Right ventricle myocardium inferior (tissue), 1 donor: ENCODE results near the gene TEN1. TPM values are rescaled to one million over a fixed set of nuclear protein-coding genes. Genes with fewer than 3 reads are reported as not detected.

Source experiments
- ATAC-seq: fragments of 200-7000 bp; cut with Tn5 transposase; one replicate; pipeline ENCODE4 v1.9.1; 2020; ENCODE audit warnings: mild to moderate bottlenecking, moderate library complexity
- DNase-seq: peaks from one replicate; pipeline ENCODE4 v3.0.0; 2021; ENCODE audit errors: missing footprints
- intact Hi-C: fragments of 100-400 bp; cut with DNase I; formaldehyde crosslinking; loops from one replicate; pipeline ENCODE4 v1.11.0; 2022
- total RNA-seq: library from RNA; stranded (reverse); fragmentation: NEBNext Ultra II Directional; extraction: Animal tissue kit (Norgen Biotek cat#: 25700); gene quantifications from one replicate; pipeline ENCODE4 v1.2.1, GENCODE V29; 2021
- donor health status: DM: no; HTN: yes; CAD: no; lungs with severe emphysema.

The TEN1 gene
- total RNA-seq, 1 donor from 2014 or later, result 9.4 TPM

DNA sequence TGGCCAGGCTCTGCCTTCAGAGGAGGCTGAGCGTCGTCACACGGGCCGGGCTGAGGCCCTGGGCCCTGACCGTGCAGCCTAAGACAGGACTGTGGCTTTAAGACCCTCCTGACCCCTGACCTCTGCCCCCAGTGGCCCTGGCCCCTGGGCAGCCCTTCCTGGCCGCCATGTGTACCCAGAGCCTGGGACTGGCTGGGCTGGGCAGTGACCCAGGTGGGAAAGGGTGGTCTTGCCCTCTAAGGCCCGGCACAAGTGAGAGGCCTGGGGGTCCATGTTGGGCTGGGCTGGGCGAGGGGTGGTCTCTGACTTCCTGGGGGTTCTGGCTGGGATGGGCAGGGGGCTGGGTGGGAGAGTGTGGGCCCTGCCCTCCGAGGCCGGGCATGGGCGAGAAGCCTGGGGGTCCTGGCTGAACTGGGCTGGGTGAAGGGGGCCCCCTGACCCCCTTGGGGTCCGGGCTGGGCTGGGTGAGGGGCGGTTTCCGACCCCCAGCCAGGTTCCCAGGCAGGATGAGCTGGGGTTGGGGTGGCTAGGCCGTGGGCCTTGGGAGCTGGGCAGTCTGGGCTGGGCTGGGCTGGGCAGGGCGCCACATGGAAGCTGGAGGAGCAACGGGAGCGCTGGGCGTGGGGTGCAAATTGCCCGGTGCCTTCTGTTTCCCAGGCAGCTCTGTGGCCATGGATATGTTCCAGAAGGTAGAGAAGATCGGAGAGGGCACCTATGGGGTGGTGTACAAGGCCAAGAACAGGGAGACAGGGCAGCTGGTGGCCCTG is 21.9 kb downstream of the TEN1 start, which contains the start of gene CDK3:
Gene CDK3, plus strand, starts transcription at position 101 of the 767 bp plus-strand sequence. Its CDS starts 571 bp downstream, at position 672.
- ATAC-seq, result no peak
- intact Hi-C loops, result loop anchor here (10.0 kb wide), 1 partner anchor 226 kb away; a partner anchor contains a TSS
- no peak for DNase-seq

DNA sequence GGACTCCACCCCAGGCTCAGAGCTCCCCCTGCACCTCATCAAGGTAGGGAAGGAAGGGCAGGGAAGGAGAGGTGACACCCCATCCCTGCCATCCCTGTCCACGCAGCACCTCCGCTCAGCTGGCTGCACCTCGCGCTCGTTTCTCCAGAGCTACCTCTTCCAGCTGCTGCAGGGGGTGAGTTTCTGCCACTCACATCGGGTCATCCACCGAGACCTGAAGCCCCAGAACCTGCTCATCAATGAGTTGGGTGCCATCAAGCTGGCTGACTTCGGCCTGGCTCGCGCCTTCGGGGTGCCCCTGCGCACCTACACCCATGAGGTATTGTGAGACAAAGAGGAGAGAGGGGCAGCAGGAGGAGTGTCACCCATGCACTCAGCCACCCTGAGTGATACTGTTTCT is 23.1 kb downstream of the TEN1 start:
- DNase-seq, result no peak
- intact Hi-C loops, result loop anchor here (10.0 kb wide), 1 partner anchor 227 kb away; a partner anchor contains a TSS
- ATAC-seq, result no peak

DNA sequence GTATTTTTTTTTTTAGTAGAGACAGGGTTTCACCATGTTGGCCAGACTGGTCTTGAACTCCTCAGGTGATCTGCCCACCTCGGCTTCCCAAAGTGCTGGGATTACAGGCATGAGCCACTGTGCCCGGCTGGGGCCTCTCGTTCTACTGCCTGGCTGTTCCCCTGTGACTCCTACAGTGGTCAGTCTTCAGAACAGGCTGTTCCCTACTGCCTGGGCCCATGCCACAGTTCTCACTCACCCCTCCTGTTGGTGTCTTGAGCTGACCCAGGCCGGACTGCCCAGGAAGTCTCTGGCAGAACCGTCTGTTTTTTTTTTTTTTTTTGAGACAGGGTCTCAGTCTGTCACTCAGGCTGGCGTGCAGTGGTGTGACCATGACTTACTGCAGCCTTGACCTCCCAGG is 24.9 kb downstream of the TEN1 start:
- no peak for ATAC-seq
- DNase-seq, result no peak
- intact Hi-C loops, result loop anchor here (10.0 kb wide), 1 partner anchor 229 kb away; a partner anchor contains a TSS

DNA sequence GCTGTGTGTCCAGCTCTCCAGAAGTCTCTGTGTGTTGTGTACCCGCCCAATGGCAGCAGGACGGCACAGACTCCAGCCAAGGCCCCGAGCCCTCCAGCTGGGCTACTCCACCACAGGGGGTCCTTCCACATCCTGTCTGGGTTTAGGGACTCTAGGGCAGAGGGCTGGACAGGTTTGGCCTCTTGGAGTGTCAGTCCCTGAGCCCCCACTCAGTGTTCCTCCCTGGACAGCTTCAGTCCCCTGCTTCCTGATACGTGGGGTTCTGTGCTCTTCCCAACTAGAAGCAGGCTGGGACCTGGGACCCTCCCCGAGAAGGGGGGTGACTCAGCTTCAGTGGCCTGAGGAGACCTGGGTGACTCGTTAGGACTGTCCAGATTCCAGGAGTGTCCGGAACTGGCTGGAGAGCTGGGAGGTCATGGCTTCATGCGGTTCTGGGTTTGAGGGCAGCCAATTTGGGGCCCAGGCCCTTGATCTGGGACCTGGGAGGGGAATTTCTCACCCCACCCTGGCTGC is 25.8 kb downstream of the TEN1 start:
- no peak for ATAC-seq
- intact Hi-C loops, result loop anchor here (1.0 to 10.0 kb wide), 2 partner anchors 100 to 230 kb away; a partner anchor contains a TSS
- DNase-seq, result no peak

DNA sequence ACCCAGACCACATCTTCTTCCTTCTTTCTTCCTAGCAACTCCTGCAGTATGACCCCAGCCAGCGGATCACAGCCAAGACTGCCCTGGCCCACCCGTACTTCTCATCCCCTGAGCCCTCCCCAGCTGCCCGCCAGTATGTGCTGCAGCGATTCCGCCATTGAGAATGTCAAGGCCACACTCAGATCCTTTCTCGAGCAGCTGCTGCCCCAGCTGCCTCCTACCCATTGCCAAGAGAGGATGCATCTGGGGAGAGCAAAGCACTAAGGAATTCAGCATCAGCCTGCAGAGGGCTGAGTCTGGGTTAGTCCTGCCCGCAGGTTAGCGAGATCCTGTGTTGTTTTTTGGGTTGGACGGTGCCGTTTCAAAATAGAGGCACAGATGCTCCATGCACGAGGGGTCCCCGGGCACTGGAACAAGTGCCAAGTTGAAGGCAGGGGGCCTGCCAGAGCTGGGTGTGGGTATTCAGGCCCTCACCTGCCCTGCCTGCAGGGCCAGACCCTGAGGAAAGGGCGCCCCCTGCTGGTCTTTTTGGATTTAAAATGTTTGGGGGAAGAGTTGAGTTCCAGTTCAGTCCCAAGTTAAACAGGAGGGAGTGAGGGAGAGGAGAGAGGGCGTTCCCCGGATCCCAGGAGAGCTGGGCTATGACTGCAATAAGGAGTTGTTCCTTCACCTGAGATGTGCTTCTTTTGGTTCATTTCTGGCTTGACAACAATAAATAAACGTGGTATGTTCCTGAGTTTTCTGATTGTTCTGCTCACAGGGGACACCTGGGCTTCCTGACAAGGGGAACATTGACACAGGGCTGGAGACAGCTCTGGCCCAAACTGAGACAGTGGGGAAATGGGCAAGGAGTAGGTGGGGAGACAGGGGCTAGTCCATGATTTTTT is 26.5 kb downstream of the TEN1 start:
- intact Hi-C loops, result loop anchor here (1.0 to 10.0 kb wide), 2 partner anchors 100 to 231 kb away; a partner anchor contains a TSS
- peak; percentile 70 for ATAC-seq
- DNase-seq, result no peak

DNA sequence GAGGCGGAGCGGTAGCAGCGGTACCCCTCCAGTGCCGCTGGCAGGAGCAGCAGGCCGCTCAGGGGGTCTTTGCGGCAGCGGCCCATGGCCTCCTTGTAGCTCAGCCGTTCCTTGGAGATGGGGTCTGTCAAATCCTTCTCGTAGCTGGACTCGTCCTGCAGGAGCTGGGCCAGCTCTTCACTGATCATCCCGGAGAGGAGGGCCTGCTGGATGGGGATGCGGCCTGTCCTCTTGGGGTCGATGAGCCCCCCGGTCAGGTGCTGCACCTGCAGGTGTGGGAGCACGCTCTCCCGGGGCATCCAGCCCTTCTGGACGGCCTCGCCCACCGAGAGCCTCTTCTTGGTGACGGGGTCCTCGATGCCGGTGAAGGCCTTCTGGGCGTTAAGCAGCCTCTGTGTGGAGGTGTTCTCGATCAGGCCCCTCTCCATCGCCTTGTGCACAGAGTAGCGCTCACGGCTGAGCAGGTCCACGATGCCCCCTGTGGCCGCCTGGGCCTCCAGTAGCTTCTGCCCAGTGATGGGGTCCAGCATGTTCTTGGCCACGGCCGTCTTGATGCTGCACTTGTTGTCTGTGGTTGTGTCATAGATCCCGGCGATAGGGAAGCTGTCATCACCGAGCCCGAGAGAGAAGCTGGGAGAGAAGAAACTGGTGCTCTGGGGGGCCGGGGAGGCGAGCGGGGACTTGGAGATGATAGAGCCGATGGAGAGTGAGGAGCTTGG is 28.2 kb downstream of the TEN1 start:
- DNase-seq (no peak), ATAC-seq (no peak)
- intact Hi-C loops, result loop anchor here (10.0 kb wide), 1 partner anchor 232 kb away; a partner anchor contains a TSS

DNA sequence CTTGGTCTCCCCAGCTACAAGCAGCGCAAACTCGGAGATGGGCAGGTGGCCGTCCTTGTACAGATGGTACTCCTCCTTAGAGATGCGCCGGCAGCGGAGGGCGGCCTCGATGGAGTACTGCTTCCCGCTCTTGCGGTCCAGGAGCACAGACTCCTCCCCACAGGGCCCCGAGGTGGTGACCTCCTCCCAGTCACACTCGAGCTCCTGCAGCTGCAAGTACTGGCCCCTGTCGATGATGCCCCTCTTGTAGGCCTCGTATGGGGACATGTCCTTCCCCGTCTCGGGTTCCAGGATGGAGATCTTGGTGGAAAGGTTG is 28.8 kb downstream of the TEN1 start:
- DNase-seq (no peak), ATAC-seq (no peak)
- intact Hi-C loops, result loop anchor here (10.0 kb wide), 1 partner anchor 233 kb away; a partner anchor contains a TSS

DNA sequence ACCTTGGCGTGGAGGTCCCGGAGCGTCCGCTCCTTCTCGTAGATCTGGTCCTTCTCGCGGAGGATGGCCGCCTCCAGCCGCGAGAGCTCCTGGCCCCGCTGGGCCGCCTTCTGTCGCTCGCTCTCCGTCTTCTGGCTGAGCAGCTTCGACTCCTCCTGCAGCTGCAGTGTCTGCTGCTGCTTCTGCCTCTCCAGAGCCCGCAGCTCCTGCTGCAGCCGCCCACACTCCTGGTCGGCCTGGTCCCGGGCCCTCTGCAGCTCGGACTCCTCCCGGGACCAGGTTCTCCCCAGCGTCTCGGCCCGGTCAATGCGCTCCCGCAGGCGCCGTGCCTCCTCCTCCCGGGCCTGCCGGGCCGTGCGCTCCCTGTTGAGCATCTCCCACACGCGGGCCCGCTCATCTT is 29.2 kb downstream of the TEN1 start:
- ATAC-seq (no peak), DNase-seq (no peak)
- intact Hi-C loops, result loop anchor here (10.0 kb wide), 1 partner anchor 233 kb away; a partner anchor contains a TSS

DNA sequence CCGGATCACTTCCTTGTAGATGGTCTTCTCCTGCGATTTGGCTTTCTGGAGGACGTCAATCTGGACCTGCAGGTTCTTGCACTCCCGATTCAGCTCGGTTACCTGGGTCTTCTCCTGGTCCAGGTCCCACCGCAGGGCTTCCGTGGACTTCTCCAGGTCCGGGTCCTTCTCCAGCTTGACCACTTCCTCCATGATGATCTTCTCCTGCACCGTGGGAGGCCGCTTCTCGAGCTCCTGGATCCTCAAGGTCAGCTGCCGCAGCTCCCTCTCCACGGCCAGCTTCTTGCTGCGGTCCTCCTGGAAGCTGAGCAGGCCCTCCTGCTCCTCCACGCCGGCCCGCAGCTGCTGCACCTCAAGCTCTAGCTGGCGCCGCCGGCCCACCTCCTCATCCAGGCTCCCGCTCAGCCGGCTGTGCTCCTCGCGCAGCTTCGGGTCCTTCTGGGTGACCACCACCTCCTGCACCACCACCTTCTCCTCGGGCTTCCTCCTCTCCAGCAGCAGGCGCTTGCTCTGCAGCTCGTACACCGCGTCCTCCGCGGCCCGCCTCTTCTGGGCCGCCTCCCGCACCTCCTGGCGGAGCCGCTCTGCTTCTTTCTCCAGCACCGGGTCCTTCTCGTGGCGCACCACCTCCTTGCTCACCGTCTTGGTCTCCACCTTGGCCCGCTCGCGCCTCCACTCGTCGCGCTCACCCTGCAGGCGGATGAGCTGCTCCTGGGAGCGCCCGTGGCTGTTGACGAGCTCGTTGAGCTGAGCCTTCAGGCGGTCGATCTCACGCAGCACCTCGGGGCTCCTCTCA is 29.8 kb downstream of the TEN1 start:
- ATAC-seq (no peak), DNase-seq (no peak)
- intact Hi-C loops, result loop anchor here (10.0 kb wide), 1 partner anchor 234 kb away; a partner anchor contains a TSS

DNA sequence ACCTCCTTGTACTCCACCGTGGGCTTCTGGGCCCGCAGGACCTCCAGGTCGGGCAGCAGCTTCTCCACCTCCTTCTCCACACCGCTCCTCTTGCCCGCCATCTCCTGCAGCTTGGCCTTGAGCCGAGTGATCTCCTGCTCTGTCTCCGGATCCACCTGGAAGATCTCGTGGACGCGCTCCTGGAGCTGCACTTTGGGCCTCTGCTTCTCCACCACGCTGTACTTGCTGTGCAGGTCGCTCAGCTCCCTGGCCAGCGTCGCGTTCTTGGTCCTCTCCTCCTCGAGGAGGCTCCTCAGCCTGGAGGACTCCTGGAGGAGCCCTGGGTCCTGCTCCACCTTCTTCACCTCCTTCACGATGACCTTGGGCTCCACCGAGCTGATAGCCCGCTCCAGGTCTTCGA is 30.4 kb downstream of the TEN1 start:
- DNase-seq (no peak), ATAC-seq (no peak)
- intact Hi-C loops, result loop anchor here (10.0 kb wide), 1 partner anchor 235 kb away; a partner anchor contains a TSS

DNA sequence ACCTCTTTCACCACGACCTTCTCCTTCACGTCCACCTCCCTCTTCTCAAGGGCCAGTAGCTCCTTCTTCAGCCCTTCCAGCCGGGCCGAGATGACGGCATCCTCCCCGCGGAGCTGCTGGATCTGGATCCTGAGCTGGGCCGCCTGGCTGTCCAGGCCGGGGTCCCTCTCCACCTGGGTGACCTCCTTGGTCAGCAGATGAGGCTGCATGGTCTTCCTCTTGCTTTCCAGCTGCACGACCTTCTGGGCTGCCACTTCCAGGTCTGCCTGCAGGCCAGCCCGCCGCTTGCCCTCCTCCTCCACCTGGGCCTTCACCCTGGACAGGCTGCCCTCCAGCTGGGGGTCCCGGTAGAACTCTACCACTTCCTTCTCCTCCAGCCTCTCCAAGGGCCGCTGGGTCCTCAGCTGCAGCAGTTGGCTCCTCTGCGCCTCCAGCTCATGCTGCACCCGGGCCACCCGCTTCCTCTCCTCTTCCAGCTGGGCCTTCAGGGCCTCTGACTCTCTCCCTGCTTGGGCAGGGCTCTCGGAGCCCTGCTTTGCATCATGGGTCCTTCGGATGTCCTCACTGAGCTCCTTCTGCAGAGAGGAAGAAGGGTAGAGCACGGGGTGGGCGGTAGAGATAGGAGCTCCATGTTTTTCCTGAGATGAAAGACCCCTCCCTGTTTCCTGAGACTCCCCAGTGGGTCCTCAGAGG is 31.1 kb downstream of the TEN1 start:
- DNase-seq (no peak), ATAC-seq (no peak)
- intact Hi-C loops, result loop anchor here (5.0 to 10.0 kb wide), 2 partner anchors 235 to 287 kb away; a partner anchor contains a TSS

DNA sequence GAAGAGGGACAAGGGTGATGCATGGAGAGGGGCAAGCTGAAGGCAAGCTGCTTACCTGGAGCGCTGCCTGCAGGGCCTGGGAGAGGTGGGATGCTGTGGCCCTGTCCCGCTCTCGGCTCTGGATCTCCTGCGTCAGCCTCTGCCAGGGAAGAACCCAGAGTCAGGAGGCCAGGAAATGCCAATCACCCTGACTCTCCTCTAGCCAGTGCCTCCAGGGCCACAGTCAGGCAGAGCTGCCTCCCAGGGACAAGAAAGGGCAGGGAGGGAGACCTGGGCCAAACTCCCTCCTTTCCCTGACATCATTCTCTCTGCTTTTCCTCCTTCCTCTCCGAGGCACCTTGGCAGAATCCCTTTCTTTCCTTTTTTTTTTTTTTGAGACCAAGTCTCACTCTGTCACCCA is 32.9 kb downstream of the TEN1 start:
- intact Hi-C loops, result loop anchor here (5.0 kb wide), 1 partner anchor 285 kb away; no protein-coding TSS in a partner anchor
- DNase-seq (no peak), ATAC-seq (no peak)

DNA sequence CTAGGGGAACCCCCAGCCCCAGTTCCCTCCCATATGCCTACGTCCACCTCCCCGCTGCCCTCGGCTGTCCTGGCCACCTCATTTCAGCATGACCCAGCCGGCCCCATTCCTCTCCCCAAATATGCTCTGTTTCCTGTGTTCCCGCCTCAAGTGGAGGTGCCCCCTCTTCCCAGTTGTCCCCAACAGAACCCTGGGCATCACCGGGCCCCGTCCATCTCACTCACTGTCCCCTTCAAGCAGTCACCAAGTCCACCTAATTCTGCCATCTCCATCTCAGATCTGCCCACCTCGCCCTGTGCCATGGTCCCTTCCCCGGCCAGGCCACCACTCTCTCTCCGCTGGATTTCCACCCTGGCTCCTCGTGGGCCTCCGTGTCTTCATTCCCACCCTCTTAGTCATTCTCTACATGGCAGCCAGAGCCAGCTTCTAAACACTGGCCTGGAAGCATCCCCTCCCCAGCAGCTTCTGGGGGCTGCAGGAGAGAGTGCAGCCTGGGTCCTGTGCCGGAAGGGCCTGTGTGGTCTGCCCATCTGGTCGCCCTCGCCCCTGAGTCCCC is 34.4 kb downstream of the TEN1 start:
- DNase-seq (peak; percentile 11), ATAC-seq (no peak)
- intact Hi-C loops, result loop anchor here (5.0 kb wide), 1 partner anchor 284 kb away; no protein-coding TSS in a partner anchor

DNA sequence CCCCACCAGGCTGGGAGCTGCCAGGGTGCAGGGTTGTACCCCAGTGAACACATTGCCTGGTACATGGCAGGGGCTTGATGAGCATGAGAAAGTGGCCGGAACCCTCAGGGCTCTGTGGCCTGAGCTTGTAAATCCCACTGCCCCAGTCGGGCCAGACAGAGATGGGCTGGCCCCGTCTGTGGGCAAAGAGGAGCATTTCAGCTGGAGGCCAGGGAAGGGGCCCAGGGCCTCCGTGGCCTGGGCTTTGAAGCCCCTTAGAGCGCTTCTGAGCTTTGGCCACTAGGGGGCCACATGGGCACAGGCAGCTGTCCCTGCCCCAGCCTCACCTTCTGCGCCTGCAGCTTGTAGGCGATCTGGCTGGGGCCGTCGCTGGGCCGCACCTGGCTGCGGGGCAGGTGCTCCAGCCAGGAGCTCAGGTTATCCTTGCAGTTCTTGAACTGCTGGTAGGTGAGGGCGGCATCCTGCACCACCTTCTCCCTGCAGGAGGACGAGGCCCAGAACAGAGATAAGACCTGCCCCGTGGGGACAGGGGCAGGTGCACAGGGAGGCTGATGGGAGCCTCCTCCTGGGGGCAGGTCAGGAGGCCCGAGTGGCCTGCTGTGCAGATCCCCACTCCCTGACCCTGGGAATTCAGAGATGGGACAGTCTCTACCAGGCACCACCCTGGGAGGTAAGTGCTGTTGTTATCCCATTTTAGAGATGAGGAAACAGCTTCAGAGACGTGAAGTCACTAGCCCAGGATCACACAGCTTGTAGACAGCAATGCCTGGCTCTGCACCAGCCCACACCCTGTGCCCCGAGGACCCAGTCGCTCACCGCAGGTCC is 35.3 kb downstream of the TEN1 start:
- ATAC-seq (peak; percentile 77), DNase-seq (peak; percentile 86)
- intact Hi-C loops, result loop anchor here (5.0 kb wide), 1 partner anchor 283 kb away; no protein-coding TSS in a partner anchor

DNA sequence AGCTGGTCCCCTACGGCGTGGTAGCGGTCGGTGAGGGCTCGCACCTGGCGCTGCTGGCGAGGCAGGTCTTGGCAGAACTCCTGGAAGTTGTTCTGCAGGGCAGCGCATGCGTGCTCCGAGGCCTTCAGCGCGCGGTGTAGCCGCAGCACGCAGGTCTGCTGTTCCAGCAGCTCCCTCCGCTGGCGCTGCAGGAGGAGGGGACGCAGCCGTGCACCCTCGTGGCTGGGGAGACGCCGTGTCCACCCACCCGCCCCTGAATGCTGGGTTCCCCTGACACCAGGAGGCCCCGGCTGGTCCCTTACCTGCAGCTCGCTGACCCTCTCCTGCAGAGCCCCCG is 35.9 kb downstream of the TEN1 start:
- intact Hi-C loops, result loop anchor here (5.0 kb wide), 2 partner anchors 167 to 282 kb away; no protein-coding TSS in a partner anchor
- no peak for ATAC-seq
- DNase-seq, result peak; percentile 59
